GM10847 (cell line): ENCODE data around the gene CFAP299.

Experiments
- POLR2A ChIP-seq: IDR thresholded peaks from 2 replicates; pipeline ENCODE4 v1.6.1; 2011; ENCODE audit not compliant: insufficient read length; ENCODE audit errors: extremely low read depth

Gene CFAP299

GRCh38 chr4:80566203-80566872 lies 230.8 kb downstream of the CFAP299 start:
- TF ChIP-seq POLR2A: no peak

DNA sequence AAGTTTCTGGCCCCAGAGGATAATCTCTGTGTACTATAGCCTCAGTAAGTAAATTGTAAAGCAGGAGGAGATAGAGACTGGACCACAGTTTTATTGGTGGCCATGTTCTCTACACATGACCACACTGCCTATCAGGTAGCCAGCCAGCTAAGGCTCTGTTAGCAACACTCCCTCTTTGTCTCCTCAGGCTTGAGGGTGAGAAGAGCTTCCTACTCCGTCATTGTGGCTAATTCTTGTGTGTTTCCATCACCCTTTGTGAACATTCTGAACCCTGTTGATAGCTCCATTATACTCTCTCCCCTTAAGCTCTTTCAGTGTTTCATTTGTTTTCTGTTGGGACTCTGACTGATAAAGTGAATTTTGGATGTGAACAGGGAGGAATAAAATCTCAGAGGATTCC lies 233.4 kb downstream of the CFAP299 start:
- no peak for TF ChIP-seq POLR2A

- no peak for TF ChIP-seq POLR2A
These were observed 241.3 kb downstream of the CFAP299 start for GRCh38 chr4:80576796-80577195.

DNA sequence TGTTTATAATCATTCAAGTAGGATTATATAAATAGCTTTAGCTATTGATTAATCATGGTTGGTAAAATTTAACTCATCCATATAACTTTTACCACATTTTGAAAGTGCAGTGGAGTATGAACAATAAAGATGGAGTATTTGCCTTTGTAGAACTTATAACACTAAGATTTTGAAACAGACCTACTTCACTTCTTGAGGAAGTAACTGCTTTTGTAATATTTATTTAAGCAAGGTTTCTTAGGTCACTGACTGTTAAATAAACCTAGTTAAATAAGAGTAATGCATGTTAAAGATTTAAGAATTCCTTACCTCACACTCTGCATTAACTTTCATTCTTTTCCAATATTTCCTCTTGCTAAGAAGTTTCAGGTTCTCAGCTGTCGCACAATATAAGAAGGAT lies 242.5 kb downstream of the CFAP299 start:
- no peak for TF ChIP-seq POLR2A

DNA sequence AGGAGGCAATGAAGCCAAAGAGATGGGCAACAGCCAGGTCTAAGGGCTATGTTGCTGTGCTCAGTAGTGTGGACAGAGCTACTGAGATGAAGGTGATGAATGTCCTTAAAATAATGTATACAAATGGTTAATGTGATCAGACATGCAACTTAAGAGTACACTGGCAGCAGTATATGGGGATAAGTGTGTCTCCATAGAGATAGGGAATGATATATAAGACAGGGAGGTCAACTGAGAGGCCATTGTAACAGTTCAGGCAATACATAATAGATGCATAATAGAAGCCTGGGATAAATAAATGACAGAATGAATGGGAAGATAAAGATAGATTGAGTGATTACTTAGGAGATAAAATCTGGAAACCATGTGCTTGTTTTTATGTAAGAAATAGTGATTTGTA lies 250.0 kb downstream of the CFAP299 start:
- no peak for TF ChIP-seq POLR2A

- TF ChIP-seq POLR2A: no peak
These were observed 251.2 kb downstream of the CFAP299 start for GRCh38 chr4:80586716-80587115.

- no peak for TF ChIP-seq POLR2A
These were observed 252.4 kb downstream of the CFAP299 start for GRCh38 chr4:80587871-80588385.

DNA sequence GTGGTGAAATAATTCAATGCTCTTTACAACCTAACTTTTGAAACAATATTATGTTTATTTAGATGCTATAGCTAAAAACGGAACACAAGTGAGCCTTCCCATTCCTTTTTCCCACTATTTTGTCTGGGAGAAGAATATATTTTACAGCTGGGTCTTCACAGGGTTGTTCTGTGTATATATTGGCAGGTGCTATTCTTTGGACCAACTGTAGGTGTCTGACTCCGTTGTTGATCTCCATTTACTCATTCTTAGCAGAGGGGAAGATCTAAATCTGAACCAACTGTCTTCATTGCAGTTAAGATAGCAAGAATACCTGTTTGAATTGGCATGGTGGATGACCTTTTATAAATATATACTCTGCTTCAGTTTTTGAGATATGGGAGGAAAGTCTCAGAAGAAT lies 257.4 kb downstream of the CFAP299 start:
- no peak for TF ChIP-seq POLR2A

DNA sequence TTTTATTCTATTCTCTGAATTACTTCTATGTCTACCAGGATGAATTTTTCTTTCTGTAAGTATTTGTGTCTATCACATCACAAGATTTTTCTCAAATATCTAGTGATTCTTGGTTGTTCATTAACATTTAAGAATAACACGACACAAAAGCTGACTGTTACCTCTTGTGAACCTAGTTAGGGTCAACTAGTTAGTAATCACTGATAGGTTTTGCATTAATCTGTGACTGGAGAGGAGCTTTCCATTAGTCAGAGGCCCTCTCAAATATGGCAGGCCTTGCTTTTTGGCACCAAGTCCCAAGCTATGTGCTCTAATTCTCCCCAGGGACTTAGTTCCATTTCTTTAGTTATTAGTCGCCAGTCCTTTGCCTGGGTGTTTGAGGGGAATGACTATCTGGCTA lies 259.2 kb downstream of the CFAP299 start:
- TF ChIP-seq POLR2A: no peak

- no peak for TF ChIP-seq POLR2A
These were observed 272.9 kb downstream of the CFAP299 start for GRCh38 chr4:80608281-80608980.

GRCh38 chr4:80610199-80610598 lies 274.7 kb downstream of the CFAP299 start:
- no peak for TF ChIP-seq POLR2A

DNA sequence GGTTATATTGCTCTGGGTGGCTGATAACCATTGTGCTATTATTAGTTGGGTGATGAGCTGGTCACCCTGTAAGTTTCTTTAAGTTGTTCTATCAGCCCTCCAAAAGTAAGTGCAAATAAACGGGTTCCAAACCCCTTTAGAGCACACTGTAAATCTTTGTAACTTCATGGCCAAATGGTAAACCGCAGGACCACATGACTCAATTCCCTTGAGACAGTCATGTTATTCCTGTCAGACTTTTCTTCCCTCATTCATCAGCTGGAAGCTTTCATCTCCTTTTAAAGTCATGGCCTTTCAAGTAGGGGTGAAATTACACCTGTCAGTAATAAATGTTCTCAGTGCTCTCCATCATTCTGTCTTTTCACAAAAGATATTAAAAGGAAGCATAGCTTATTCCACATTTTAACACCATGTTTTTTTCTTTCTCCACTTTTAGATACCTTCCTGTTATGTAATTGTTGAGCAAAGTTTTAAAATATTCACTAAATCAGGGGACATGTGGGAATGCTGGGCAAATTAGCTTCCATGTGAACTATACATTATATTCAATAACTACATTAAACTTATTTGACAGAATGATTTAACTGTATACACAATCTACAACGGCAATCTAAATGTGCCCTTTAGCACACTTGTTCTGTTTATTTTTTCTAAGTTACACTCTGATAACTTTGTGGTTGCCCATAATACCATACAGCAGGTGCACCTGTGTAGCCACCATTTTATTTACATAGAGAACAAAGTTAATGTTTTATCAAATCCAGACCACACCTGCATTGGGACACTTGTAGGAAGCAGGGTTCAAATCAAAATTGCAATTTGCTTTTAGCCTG lies 275.5 kb downstream of the CFAP299 start:
- TF ChIP-seq POLR2A: no peak

DNA sequence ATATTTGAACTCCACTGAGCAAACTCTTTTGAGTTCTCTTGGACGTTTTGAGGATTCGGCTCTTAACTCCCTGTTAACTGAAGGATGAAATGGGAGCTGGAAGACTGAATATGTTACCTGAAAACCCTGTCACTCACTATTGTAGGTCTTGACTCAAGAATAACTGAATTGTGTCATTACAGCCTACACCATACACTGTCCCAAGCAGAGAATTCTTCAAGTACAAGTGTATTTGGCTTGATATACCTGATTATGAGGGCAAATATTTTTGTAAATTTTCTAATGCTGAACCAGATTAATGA lies 276.1 kb downstream of the CFAP299 start:
- no peak for TF ChIP-seq POLR2A

- no peak for TF ChIP-seq POLR2A
These were observed 277.9 kb downstream of the CFAP299 start for GRCh38 chr4:80613470-80613869.

- no peak for TF ChIP-seq POLR2A
These were observed 278.8 kb downstream of the CFAP299 start for GRCh38 chr4:80614319-80614718.

DNA sequence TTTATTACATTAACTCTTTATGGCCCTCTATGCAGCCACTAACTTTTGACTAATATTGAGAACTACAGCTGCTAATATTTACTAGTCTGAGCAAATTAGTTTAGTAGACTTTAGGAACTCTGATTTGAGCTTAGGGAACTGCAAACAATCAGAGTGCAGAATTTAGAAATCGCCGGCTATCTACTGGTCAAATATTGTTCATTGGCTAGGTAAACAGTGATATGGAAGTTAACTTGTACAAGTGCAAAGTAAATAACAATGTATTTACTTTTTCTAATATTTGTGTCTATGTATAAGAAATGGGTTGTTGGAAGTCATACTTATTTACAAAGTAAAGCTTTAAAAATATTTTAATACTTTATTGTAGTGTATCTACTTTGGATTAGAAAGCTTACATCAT lies 279.6 kb downstream of the CFAP299 start:
- no peak for TF ChIP-seq POLR2A
